WTC11 (cell line): ENCODE results near the gene PLCZ1.

Experiments
- ESRRA ChIP-seq: sonication (generic); formaldehyde crosslinking; IDR thresholded peaks from 2 replicates; pipeline ENCODE4 v1.8.1; 2022; ENCODE audit warnings: mild to moderate bottlenecking, missing genetic modification reagents, borderline replicate concordance
- NR1H2 ChIP-seq: sonication (generic); formaldehyde crosslinking; IDR thresholded peaks from 2 replicates; pipeline ENCODE4 v1.9.0; 2021; ENCODE audit warnings: mild to moderate bottlenecking, moderate library complexity, missing genetic modification reagents
- SP1 ChIP-seq: sonication (generic); formaldehyde crosslinking; conservative IDR thresholded peaks from 2 replicates; pipeline ENCODE4 v1.8.1; 2022; ENCODE audit warnings: missing genetic modification reagents
- TF ChIP-seq, protein P1 (sequence below): sonication (generic); formaldehyde crosslinking; IDR thresholded peaks from 2 replicates; pipeline ENCODE4 v1.8.0; 2023; ENCODE audit warnings: missing genetic modification reagents
- TF ChIP-seq, protein P2 (sequence below): sonication (generic); formaldehyde crosslinking; conservative IDR thresholded peaks from 2 replicates; pipeline ENCODE4 v1.8.1; 2022; ENCODE audit warnings: mild to moderate bottlenecking, missing genetic modification reagents
- TF ChIP-seq, protein P3 (sequence below): fragments of 200-600 bp; IDR thresholded peaks from 2 replicates; pipeline ENCODE4 v1.8.0; 2022; ENCODE audit warnings: antibody characterized with exemption
- TF ChIP-seq, protein P4 (sequence below): sonication (generic); formaldehyde crosslinking; IDR thresholded peaks from 2 replicates; pipeline ENCODE4 v1.8.0; 2022; ENCODE audit warnings: mild to moderate bottlenecking, missing genetic modification reagents

DNA sequence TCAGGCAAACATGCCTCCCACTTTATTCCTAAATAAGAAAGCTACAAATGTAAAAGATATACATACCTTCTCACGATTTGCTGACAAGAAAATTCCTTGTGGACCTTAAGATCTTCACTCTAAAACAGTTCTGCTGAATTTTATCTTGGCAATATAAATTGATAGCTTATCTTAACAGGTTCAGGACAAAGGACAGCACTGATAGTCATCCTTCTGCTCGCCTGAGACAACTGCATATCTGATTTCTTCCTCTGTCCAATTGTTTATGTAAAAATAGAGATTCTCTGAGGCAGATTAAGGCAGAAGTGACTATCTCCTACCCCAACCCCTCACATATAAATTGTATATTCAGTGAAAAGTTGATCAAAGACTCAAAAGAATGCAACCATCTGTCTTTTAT, 45.0 kb upstream of the PLCZ1 start:
- TF ChIP-seq NR1H2 (CRISPR knock-in tag) (no peak), SP1 (no peak), ESRRA (no peak)
- TF ChIP-seq, protein P1, sequence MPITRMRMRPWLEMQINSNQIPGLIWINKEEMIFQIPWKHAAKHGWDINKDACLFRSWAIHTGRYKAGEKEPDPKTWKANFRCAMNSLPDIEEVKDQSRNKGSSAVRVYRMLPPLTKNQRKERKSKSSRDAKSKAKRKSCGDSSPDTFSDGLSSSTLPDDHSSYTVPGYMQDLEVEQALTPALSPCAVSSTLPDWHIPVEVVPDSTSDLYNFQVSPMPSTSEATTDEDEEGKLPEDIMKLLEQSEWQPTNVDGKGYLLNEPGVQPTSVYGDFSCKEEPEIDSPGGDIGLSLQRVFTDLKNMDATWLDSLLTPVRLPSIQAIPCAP (CRISPR knock-in tag) = no peak
- TF ChIP-seq, protein P2, sequence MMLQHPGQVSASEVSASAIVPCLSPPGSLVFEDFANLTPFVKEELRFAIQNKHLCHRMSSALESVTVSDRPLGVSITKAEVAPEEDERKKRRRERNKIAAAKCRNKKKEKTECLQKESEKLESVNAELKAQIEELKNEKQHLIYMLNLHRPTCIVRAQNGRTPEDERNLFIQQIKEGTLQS (CRISPR knock-in tag) = no peak
- TF ChIP-seq, protein P3, sequence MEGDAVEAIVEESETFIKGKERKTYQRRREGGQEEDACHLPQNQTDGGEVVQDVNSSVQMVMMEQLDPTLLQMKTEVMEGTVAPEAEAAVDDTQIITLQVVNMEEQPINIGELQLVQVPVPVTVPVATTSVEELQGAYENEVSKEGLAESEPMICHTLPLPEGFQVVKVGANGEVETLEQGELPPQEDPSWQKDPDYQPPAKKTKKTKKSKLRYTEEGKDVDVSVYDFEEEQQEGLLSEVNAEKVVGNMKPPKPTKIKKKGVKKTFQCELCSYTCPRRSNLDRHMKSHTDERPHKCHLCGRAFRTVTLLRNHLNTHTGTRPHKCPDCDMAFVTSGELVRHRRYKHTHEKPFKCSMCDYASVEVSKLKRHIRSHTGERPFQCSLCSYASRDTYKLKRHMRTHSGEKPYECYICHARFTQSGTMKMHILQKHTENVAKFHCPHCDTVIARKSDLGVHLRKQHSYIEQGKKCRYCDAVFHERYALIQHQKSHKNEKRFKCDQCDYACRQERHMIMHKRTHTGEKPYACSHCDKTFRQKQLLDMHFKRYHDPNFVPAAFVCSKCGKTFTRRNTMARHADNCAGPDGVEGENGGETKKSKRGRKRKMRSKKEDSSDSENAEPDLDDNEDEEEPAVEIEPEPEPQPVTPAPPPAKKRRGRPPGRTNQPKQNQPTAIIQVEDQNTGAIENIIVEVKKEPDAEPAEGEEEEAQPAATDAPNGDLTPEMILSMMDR = no peak
- TF ChIP-seq, protein P4, sequence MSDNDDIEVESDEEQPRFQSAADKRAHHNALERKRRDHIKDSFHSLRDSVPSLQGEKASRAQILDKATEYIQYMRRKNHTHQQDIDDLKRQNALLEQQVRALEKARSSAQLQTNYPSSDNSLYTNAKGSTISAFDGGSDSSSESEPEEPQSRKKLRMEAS = no peak
